Endothelial cell of umbilical vein (primary cell): Measurements from ENCODE around the gene ITFG1. TPM values are rescaled to one million over a fixed set of nuclear protein-coding genes. Genes with fewer than 3 reads are reported as not detected.

Experiments
- BruUV-seq: library from RNA; stranded (reverse); fragments of 400-500 nt; replicated peaks from 2 replicates; lab custom pipeline; 2021; lab: Mats Ljungman, UMichigan
- CTCF ChIA-PET: fragments of 300-600, 350-600 bp; sonication (Branson Sonifier 250); formaldehyde crosslinking; loops from one replicate; lab custom pipeline; 2021; ENCODE audit warnings: antibody characterized with exemption, inconsistent platforms; lab: Charles Lee
- POLR2A ChIA-PET: fragments of 300-600, 350-600 bp; sonication (Branson Sonifier 250); formaldehyde crosslinking; loops from one replicate; lab custom pipeline; 2021; ENCODE audit warnings: antibody characterized with exemption, inconsistent platforms; lab: Charles Lee
- DNase-seq: peaks from one replicate; pipeline ENCODE4 v3.0.0-alpha.2; 2011; ENCODE audit warnings: low read depth, low spot score
- FAIRE-seq: peaks from 2 replicates; lab custom pipeline; 2011; peaks lifted over from hg19 to GRCh38; lab: Jason Lieb, UNC
- H2AFZ ChIP-seq: 2 replicates; pipeline ENCODE4 v1.6.0; 2012; ENCODE audit warnings: low read depth, low read length, control low read depth, inconsistent platforms
- H3K27ac ChIP-seq: 2 replicates; pipeline ENCODE4 v1.5.1; 2011; ENCODE audit warnings: low read depth, mild to moderate bottlenecking, control low read depth, low read length, moderate library complexity; ENCODE audit not compliant: insufficient read depth
- H3K27me3 ChIP-seq, 2 experiments: 2 replicates each; pipeline versions ENCODE4 v1.6.0 to v1.6.1; 2011; ENCODE audit warnings: low read length in 2 of 2, mixed read lengths in 1 of 2; ENCODE audit not compliant: control insufficient read depth in 2 of 2, insufficient read depth in 2 of 2
- H3K36me3 ChIP-seq, 2 experiments: 2 replicates in 1 of 2; 3 replicates in 1 of 2; pipeline ENCODE4 v1.5.1; 2011; ENCODE audit warnings: low read length in 2 of 2, mild to moderate bottlenecking in 1 of 2, moderate library complexity in 1 of 2; ENCODE audit not compliant: control insufficient read depth in 2 of 2, insufficient read depth in 2 of 2; ENCODE audit errors: extremely low read depth in 1 of 2
- H3K4me1 ChIP-seq: 3 replicates; pipeline ENCODE4 v1.5.1; 2011; ENCODE audit warnings: mild to moderate bottlenecking, low read length; ENCODE audit not compliant: control insufficient read depth, insufficient read depth; ENCODE audit errors: extremely low read depth
- H3K4me2 ChIP-seq: 2 replicates; pipeline ENCODE4 v1.6.1; 2011; ENCODE audit warnings: low read length, control low read depth, mixed read lengths; ENCODE audit not compliant: insufficient read depth
- H3K4me3 ChIP-seq, 3 experiments: fragments of 200-600 bp in 1 of 3; sonication (generic), shearing (Covaris generic) in 1 of 3; replicated peaks in 1 of 3; 2 replicates each; pipeline ENCODE4 v1.5.1; 2011 to 2016; ENCODE audit warnings: control low read depth in 3 of 3, low read length in 3 of 3, mild to moderate bottlenecking in 2 of 3, inconsistent platforms in 1 of 3, low read depth in 1 of 3, moderate library complexity in 1 of 3; ENCODE audit not compliant: insufficient read depth in 1 of 3
- H3K79me2 ChIP-seq: 2 replicates; pipeline ENCODE4 v1.6.0; 2012; ENCODE audit warnings: low read length, inconsistent platforms; ENCODE audit not compliant: control insufficient read depth, insufficient read depth
- H3K9ac ChIP-seq: replicated peaks from 2 replicates; pipeline ENCODE3; 2011; ENCODE audit warnings: low read length, control low read depth; ENCODE audit not compliant: insufficient read depth; ENCODE audit errors: extremely low read depth
- H3K9me1 ChIP-seq: replicated peaks from 3 replicates; pipeline ENCODE4 v1.6.0; 2011; ENCODE audit warnings: mild to moderate bottlenecking, low read length; ENCODE audit not compliant: control insufficient read depth, insufficient read depth; ENCODE audit errors: extremely low read depth
- H3K9me3 ChIP-seq: replicated peaks from 2 replicates; pipeline ENCODE4 v1.5.1; 2012; ENCODE audit warnings: low read length, inconsistent platforms; ENCODE audit not compliant: control insufficient read depth, insufficient read depth
- H4K20me1 ChIP-seq: replicated peaks from 2 replicates; pipeline ENCODE3; 2011; ENCODE audit warnings: mild to moderate bottlenecking, low read length; ENCODE audit not compliant: control insufficient read depth, insufficient read depth; ENCODE audit errors: extremely low read depth
- CTCF ChIP-seq, 2 donors: IDR thresholded peaks; 1 replicate in 1 of 2; 2 replicates in 1 of 2; pipeline ENCODE4 v1.5.1; 2011; ENCODE audit warnings: low read length in 2 of 2, mild to moderate bottlenecking in 2 of 2, moderate library complexity in 2 of 2, control low read depth in 1 of 2, inconsistent platforms in 1 of 2, low read depth in 1 of 2; ENCODE audit not compliant: insufficient read depth in 1 of 2; ENCODE audit errors: extremely low read depth in 1 of 2
- EZH2 ChIP-seq: IDR thresholded peaks from 2 replicates; pipeline ENCODE4 v1.6.1; 2012; ENCODE audit warnings: borderline replicate concordance, low read depth, mild to moderate bottlenecking, moderate library complexity, low read length, inconsistent platforms; ENCODE audit not compliant: severe bottlenecking
- FOS ChIP-seq: IDR thresholded peaks from 2 replicates; pipeline ENCODE4 v1.6.1; 2011; ENCODE audit warnings: mild to moderate bottlenecking, low read length, moderate library complexity, borderline replicate concordance; ENCODE audit not compliant: insufficient read depth
- GATA2 ChIP-seq: IDR thresholded peaks from 2 replicates; pipeline ENCODE4 v1.7.0; 2011; ENCODE audit warnings: low read depth, mild to moderate bottlenecking, moderate library complexity, mixed read lengths, low read length; ENCODE audit not compliant: insufficient read length, insufficient read depth
- JUN ChIP-seq: IDR thresholded peaks from 2 replicates; pipeline ENCODE4 v1.6.1; 2011; ENCODE audit warnings: borderline replicate concordance, low read depth; ENCODE audit not compliant: insufficient read length, insufficient read depth
- MAX ChIP-seq: IDR thresholded peaks from 2 replicates; pipeline ENCODE4 v1.6.1; 2011; ENCODE audit not compliant: insufficient read depth, insufficient read length
- MYC ChIP-seq: IDR thresholded peaks from one replicate; pipeline ENCODE4 v1.6.1; 2011; ENCODE audit warnings: mild to moderate bottlenecking, low read depth, low read length
- POLR2A ChIP-seq: IDR thresholded peaks from 2 replicates; pipeline ENCODE4 v1.6.1; 2012; ENCODE audit warnings: low read depth, mild to moderate bottlenecking, control low read depth, low read length
- POLR2AphosphoS5 ChIP-seq: IDR thresholded peaks from 2 replicates; pipeline ENCODE4 v1.6.1; 2012; ENCODE audit warnings: low read depth, mild to moderate bottlenecking, control low read depth, low read length, moderate library complexity; ENCODE audit not compliant: insufficient read depth
- dilution Hi-C: fragments of 300-500 bp; cut with MboI; formaldehyde crosslinking; loops from one replicate; pipeline ENCODE4 v1.15.0; 2019; ENCODE audit warnings: low sequenced_read_pairs; ENCODE audit not compliant: extremely low pct_ligation_motif_present
- intact Hi-C: fragments of 100-400 bp; cut with micrococcal nuclease; formaldehyde crosslinking; loops from one replicate; pipeline ENCODE4 v1.10.0; 2022
- polyA plus RNA-seq, 4 experiments: library from polyadenylated mRNA; depleted of rRNA in 3 of 4; stranded (reverse) in 3 of 4; unstranded in 1 of 4; fragments of >200 nt; gene quantifications; 2 replicates each; pipeline versions ENCODE4 v1.2.1 to v1.2.3, GENCODE V29; 2011 to 2012; ENCODE audit warnings: missing spikeins in 1 of 4
- total RNA-seq: library from RNA; stranded (reverse); gene quantifications from 2 replicates; pipeline ENCODE4 v1.2.3, GENCODE V29; 2021

Gene ITFG1
- total and polyA plus RNA-seq, 2 donors (not counting 3 experiments of a cell fraction or from before 2014, with no cell fraction given), result 32.1 to 44.2 TPM

GRCh38 chr16:47213761-47214440, 247.0 kb downstream of the ITFG1 start:
- no peak for DNase-seq
- ChIA-PET POLR2A (no interaction called here), CTCF (interaction anchor here (1.0 kb wide), 2 partner anchors 10 to 841 kb away, joined by 3 to 4 read pairs; no protein-coding TSS in a partner anchor)
- no peaks in the 10 kb centered on the region for H3K36me3 ChIP-seq
- H2AFZ ChIP-seq, result no peak overlapping the region
- no peaks in the 10 kb centered on the region for H3K4me1 ChIP-seq
- H3K27ac ChIP-seq, result no peak overlapping the region
- no peak for FAIRE-seq
- H4K20me1 ChIP-seq, result no peaks in the 10 kb centered on the region
- no TSS peak for BruUV-seq
- H3K9ac ChIP-seq, result no peak overlapping the region
- no peaks in the 10 kb centered on the region for H3K27me3 ChIP-seq
- no peak overlapping the region for H3K4me3 ChIP-seq
- no peaks in the 10 kb centered on the region for H3K79me2 ChIP-seq
- no peaks in the 10 kb centered on the region for H3K9me3 ChIP-seq
- intact Hi-C loops (no loop called here), dilution Hi-C loops (no loop called here)
- no peak for TF ChIP-seq POLR2A
- no peak for TF ChIP-seq GATA2
- no peak for TF ChIP-seq MAX
- no peak for TF ChIP-seq CTCF (IDR thresholded peaks at IDR 0.05; ENCODE audit: extremely low read depth in 1 of 2, insufficient read depth in 1 of 2, low read depth in 1 of 2, low read length in 2 of 2)
- TF ChIP-seq POLR2AphosphoS5, result no peak
- TF ChIP-seq EZH2, result no peak
- no peak for TF ChIP-seq FOS
- TF ChIP-seq JUN, result no peak
- no peak for TF ChIP-seq MYC
- H3K9me1 ChIP-seq, result no peaks in the 10 kb centered on the region
- no peak overlapping the region for H3K4me2 ChIP-seq
